Epithelial cell of esophagus (primary cell): ENCODE measurements around the gene CCDC14.

Source experiments
- DNase-seq: peaks from one replicate; pipeline ENCODE4 v3.0.0; 2010; ENCODE audit warnings: low read depth
- H3K4me3 ChIP-seq: 2 replicates; pipeline ENCODE4 v1.5.1; 2011; ENCODE audit warnings: mild to moderate bottlenecking, low read length, control low read depth
- TF ChIP-seq, protein P1 (sequence below): IDR thresholded peaks from 2 replicates; pipeline ENCODE4 v1.5.1; 2011; ENCODE audit warnings: low read depth, mild to moderate bottlenecking, low read length, control low read depth, inconsistent platforms; ENCODE audit not compliant: insufficient read depth; ENCODE audit errors: missing control alignments

Gene CCDC14

DNA sequence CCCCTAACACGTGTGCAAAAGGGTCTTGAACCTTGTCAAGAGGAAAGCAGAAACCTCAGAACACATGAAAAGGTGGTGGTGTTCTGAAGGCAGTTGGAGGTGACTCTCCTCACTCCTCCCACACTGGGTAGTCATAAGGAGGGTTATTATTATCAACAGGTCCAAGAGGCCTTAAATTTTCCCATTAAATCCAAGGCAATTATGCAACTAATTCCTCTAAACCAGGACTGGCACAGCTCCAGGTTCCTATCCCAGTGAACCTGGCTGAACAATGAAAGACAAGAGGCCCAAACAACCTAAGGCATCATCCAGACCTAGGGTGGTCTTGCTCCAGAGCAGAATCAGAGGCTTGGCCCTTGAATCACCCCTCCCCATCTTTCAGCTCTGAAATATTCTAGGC lies 91.9 kb downstream of the CCDC14 start:
- TF ChIP-seq, protein P1, sequence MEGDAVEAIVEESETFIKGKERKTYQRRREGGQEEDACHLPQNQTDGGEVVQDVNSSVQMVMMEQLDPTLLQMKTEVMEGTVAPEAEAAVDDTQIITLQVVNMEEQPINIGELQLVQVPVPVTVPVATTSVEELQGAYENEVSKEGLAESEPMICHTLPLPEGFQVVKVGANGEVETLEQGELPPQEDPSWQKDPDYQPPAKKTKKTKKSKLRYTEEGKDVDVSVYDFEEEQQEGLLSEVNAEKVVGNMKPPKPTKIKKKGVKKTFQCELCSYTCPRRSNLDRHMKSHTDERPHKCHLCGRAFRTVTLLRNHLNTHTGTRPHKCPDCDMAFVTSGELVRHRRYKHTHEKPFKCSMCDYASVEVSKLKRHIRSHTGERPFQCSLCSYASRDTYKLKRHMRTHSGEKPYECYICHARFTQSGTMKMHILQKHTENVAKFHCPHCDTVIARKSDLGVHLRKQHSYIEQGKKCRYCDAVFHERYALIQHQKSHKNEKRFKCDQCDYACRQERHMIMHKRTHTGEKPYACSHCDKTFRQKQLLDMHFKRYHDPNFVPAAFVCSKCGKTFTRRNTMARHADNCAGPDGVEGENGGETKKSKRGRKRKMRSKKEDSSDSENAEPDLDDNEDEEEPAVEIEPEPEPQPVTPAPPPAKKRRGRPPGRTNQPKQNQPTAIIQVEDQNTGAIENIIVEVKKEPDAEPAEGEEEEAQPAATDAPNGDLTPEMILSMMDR = no peak
- H3K4me3 ChIP-seq = no peak overlapping the region

DNA sequence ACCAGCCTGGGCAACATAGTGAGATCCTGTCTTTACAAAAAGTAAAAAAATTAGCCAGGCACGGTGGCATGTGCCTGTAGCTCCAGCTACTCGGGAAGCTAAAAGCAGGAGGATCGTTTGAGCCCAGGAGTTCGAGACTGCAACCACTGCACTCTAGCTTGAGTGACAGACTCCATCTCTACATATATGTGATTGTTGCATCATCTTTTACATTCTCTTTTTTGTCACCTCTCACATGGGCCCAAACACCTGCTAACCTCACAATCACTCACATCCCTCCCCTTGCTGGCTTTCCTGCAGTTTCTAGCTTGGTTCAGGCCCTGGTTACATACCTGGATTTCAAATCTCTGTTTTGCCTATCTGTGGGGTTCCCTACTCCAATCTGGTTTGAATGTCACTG lies 96.3 kb downstream of the CCDC14 start:
- no peak overlapping the region for H3K4me3 ChIP-seq
- TF ChIP-seq, protein P1 = no peak
- DNase-seq = no peak

More for the DNA sequence above, 91.9 kb downstream of the CCDC14 start:
- DNase-seq = no peak
